Raji (cell line): ENCODE data around the gene SCAP.

Experiments used
- POLR2A ChIP-seq: IDR thresholded peaks from 2 replicates; pipeline ENCODE4 v1.6.1; 2011; ENCODE audit warnings: low read depth, low read length, control low read depth; ENCODE audit not compliant: insufficient read depth

The SCAP gene

DNA sequence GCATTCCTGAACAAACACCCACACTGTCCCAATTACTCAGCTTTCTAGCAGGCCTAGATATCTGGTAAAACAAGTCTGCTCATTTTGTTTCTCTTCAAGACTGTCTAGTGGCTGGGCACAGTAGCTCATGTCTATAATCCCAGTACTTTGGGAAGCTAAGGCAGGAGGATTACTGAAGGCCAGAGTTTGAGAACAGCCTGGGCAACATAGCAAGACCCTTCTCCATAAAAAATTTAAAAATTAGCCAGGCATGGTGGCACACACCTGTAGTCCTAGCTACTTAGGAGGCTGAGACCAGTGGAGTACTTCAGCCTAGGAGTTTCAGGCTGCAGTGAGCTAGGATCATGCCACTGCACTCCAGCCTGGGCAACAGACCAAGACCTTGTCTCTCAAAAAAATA lies 101.2 kb downstream of the SCAP start:
- no peak for TF ChIP-seq POLR2A

DNA sequence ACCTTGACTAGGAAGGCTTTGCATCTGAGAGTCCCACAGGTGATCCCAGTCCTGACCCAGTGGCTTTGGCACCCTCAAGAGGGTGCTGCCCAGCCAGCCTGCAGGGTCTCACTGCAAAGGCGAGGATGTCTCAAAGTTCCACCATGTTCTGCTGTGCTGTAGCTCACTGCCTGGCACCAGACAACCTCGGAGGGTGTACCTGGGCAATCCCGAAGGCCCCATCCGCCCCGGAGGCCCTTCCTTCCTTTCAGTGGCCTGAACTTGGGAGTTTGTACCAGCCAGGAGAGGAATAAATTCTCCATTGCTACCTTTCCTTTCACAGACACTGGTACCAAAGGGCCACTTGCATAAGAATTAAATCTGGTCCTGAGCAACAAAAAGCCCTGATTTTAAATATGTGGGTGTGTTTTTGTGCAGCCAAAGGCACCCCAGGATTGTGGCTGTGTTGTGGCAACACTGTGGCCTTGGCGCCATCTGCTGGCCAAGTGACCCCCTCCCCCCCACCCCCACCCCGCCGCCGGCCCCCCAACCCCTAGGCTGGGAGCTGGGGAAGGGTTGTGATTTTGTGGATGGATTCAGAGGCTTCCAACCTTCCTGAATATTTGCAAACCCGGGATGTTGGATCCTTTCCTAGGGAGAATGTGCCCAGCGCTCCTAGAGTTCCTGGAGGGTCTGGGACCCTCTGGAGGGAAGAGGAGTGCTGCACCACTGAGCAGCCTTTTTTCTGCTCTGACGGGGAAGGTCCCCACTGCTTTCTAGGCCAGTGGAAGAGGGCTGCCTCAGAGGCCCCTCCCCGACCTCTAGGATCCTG lies 104.6 kb downstream of the SCAP start:
- no peak for TF ChIP-seq POLR2A

DNA sequence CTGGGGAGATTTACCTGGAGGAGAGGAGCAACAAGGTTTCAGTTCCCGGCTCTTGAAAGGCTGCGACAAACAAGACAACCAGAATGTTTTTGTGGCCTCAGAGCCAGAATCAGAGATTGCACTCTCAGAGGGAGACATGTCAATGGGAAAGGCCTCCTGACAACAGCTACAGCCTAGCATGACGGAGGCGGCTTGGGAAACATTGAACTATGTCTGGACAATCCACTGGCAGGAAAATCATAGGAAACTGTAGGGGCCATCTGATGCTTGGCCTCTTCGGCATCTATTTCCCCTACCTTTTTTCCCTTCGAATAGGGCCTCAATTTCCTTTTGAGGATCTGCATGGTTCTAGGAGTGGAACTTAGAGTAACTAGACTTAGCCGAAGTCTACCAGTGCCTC lies 108.1 kb downstream of the SCAP start:
- no peak for TF ChIP-seq POLR2A

DNA sequence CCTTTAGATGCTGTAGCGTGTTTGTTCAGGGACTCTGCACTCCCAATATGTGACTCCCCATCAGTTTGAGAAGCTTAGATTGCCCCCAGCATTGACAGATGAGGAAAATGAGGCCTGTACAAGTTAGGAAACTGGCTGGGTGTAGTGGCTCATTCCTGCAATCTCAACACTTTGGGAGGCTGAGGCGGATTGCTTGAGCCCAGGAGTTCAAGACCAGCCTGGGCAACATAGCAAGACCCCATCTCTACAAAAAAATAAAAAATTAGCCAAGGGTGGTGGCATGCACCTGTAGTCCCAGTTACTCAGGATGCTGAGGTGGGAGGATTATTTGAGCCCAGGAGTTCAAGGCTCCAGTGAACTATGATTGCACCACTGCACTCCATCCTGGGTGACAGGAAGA lies 108.9 kb downstream of the SCAP start:
- TF ChIP-seq POLR2A: no peak

DNA sequence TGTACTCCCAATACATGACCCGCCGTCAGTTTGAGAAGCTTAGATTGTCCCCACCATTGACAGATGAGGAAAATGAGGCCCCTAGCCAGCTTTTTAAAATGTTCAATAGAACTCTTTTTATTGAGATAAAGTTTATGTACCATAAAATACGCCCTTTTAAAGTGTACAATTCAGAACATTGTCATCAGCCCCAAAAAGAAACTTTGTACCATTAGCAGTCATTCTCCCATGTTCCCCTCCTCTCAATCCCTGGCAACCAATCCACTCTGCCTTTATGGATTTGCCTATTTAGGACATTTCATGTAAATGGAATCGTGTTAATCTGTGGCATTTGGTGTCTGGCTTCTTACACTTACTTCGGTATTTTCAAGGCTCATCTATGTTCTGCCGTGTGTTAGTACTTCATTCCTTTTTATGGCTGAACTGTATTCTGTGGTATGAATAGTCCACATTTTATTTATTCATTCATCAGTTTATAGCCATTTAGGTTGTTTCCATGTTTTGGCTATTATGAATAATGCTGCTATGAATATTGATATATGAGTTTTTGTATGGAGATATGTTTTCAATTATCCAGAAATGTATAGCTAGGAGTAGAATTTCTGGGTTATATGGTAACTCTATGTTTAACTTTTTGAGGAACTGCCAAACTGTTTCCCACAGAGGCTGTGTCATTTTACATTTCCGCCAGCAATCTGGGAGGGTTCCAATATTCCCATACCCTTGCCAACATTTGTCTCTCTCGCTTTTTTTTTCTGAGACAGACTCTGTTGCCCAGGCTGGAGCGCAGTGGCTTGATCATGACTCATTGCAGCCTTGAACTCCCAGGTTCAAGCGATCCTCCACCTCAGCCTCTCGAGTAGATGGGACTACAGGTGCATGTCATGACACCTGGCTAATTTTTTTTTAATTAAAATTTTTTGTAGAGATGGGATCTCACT lies 110.3 kb downstream of the SCAP start:
- no peak for TF ChIP-seq POLR2A
